HG02884 (cell line): ENCODE results near the gene CXCR2.
"Not testable (repeated sequence)": the region's sequence is repeated elsewhere in the genome, so short reads cannot be mapped to it uniquely, and the experiment has no call there.

Experiments
- ATAC-seq: cut with Tn5 transposase; IDR thresholded peaks from one replicate; pipeline ENCODE4 v1.9.1; 2021; ENCODE audit warnings: mild to moderate bottlenecking, moderate library complexity; ENCODE audit not compliant: unreplicated experiment

The CXCR2 gene

DNA sequence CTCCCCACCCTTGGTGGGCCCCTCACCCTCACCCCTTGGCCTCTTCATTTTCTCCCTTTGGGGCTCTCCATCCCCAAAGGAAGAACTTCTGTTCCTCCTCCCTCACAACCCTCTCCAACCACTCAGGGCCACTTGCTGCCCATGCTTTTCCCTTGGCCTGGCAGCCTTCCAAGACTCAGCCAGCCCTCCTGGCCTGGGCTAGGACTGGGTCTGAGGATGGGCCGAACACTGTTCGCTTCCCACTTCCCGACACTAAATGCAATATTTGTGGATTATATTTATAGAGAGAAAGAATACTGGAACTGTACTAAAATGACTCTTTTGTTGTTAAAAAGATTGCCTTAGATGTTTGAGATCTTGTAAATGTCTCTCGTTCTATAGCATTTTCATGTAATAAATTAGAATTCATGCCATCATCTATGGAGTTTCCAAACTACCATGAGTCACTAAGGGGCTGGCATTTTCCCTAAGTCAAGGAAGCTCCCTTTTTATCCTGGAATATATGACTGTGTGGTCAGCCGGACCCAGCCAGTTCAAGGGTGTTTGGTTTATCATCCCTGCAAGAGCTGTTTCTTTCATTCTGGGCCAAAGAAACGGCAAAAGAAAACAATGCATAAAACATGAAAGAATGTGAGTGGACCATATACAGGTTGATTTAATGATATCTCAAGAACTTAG, 3.8 kb downstream of the CXCR2 start:
- ATAC-seq, result no peak

GRCh38 chr2:218130377-218130776, 4.5 kb downstream of the CXCR2 start:
- no peak for ATAC-seq

- ATAC-seq, result no peak
Measured at GRCh38 chr2:218130822-218131221, 5.0 kb downstream of the CXCR2 start.

DNA sequence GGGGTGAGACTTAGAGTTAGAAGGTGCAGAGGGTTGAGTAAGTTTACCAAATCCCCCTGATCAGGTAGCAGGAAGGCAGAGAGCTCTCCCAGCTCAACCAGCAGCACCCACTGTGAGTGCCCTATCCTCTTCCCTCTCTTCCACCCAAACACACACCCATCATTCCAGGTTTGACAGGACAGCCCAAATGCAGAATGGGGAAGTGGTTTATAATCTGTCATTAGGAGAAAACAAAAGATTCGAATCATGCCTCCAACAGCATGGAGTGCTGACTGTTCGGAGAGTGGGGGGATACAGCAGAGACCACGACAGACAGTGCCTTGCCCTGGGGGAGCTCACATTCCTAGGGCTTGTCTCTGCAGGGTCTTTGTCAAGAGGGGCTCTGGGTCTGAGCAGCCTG, 11.7 kb downstream of the CXCR2 start:
- no peak for ATAC-seq

DNA sequence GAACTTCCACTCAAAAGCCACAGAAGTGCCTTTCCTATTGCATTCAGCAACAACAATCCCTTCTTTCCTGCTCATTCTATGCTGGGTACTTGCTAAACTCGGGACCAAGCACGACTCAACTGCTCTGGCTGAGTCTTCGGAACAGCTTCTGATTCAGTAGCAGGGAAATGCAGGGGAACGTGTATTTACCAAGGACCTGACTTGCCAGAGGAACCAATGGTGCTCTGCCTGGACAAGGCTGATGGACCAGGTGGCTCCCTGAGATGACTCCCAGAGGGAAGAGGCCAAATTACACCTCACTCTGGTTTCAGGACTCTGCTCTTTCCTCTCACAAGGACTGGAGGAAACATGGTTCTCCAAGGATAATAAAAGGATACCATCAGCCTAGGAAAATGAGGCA, 12.2 kb downstream of the CXCR2 start:
- no peak for ATAC-seq

DNA sequence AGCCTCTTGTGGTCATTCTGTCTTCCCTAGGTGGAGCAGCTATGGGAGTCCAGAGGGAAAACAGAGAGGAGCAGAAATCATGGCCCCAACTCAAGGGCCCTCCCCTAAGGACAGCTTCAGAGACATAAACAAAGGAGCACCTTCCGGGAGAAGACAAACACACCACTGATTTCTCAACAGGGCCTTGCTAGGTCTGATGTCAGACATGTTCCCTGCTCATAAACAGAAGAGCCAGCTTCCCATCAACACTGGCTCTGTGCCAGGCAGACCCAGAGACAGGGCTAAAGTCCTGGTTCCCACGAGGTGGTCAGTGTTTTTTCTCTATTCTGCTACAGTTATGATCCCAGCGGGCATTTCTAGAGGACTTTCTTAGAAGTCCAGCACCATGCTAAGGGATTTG, 19.3 kb downstream of the CXCR2 start:
- no peak for ATAC-seq

DNA sequence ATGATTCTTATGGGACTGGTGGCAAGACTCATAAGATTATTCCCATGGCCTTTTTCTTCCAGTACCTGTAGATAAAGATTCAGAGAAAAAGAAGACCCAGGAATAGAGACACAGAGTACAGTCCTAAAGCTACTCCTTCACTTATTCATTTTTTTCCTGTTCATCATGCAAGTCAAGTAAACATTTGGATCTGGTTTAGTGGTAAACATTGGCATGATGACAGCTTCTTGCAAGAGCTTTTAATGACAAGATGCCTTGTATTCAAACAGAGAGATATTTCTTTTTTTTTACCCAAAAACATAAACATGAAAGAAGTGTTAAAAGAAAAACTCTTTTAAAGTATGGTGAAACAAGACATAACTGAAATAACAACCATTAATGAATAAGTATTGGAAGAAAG, 20.2 kb downstream of the CXCR2 start:
- ATAC-seq, result no peak

DNA sequence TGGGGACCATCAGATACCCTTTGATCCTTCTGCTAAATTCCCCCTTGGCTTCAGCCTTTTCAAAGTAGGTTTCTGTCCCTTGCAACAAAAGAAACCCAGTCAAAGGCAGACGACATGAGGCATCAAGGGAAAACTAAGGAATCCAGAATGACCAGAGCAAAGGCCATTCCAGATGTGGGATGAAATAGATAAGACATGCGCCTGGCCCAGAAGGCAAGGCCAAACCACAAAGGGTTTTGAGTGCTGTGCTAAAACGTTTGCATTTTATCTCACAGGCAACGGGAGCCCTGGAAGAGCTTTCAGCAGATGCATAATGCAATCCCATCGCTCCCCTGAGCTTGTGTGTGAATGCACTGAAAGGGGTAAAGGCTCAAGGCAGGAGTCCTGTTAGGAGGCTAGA, 23.3 kb downstream of the CXCR2 start:
- no peak for ATAC-seq

- ATAC-seq, result no peak
Measured at GRCh38 chr2:218149848-218150440, 24.1 kb downstream of the CXCR2 start.

DNA sequence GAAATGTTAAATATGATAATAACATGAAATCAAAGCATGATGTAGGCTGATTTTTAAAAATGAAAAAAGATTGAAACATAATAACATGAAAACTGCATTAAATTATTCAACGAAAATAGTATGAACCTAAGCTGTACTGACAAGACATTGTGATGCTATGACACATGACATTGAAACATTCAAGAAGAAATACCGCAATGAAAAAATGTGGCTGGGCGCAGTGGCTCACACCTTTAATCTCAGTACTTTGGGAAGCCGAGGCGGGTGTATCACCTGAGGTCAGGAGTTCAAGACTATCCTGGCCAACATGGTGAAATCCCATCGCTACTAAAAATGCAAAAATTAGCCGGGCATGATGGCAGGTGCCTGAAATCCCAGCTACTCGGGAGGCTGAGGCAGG, 26.3 kb downstream of the CXCR2 start:
- no peak for ATAC-seq

- ATAC-seq, result no peak
Measured at GRCh38 chr2:218152777-218153176, 26.9 kb downstream of the CXCR2 start.

DNA sequence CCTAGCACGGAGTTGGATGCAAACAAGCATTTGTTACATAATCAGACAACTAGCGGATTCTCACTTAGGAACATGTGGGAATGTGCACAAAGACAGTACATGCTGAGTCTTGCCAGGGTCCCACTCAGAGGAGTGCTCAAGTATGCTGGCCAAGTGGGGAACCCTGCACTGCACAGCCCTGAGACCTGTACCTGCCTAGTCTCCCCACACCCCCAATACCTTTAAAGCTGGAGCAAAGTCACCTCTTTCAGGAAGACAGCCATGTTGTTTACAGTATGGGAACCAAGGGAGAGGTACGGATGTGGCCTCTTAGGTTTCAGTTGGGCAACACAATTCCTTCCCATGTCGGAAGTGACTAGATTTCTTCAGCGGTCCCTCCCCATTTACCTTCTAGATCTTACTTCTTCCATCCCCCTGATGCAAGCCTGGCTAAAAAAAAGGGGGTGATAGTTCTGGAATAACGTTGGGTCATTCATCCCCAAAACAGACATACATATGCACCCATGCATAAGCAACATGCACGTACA, 30.2 kb downstream of the CXCR2 start:
- no peak for ATAC-seq

DNA sequence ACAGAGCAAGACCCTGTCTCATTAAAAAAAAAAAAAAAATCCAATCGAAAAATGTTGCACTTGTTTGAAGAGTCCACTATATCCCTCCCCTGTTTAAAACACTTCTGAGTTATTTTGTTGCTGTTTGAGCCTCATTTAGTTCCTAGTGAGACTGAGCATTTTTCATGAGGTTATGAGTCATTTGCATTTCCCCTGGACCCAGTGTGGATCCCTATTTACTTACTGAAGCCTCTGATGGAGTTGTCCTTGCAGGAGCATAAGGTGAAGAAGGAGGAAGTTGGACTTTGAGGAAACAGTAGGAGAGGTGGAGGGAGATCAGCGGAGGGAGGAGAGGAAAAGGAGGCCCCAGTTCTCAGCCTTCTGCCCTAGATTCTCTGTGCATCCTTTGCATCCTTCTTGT, 35.8 kb downstream of the CXCR2 start:
- ATAC-seq, result no peak

- ATAC-seq, result no peak
Measured at GRCh38 chr2:218162814-218163213, 37.0 kb downstream of the CXCR2 start.

- no peak for ATAC-seq
Measured at GRCh38 chr2:218166791-218167190, 41.0 kb downstream of the CXCR2 start, which contains the start of gene CXCR1. Gene CXCR1 (minus strand): TSS chr2:218166962. CDS start chr2:218165211, 1,751 bp downstream.

DNA sequence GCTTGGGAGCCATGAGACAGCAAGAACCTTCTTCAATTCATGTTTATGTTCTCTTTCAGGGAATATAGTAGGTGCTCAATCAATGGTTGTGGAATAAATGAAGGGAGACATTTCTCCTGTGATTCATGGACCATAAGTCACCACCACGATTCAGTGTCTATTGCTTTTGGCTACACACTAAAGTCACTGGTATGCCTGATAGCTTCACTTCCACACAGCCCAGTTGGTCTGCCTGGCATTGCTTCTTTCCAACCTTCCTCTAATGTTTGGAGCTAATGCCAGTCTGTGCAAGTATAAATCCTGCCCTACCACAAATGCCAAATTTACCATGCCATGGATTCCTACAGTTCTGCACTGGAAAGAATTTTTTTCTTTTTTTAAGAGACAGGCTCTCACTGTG, 42.2 kb downstream of the CXCR2 start:
- ATAC-seq, result no peak

DNA sequence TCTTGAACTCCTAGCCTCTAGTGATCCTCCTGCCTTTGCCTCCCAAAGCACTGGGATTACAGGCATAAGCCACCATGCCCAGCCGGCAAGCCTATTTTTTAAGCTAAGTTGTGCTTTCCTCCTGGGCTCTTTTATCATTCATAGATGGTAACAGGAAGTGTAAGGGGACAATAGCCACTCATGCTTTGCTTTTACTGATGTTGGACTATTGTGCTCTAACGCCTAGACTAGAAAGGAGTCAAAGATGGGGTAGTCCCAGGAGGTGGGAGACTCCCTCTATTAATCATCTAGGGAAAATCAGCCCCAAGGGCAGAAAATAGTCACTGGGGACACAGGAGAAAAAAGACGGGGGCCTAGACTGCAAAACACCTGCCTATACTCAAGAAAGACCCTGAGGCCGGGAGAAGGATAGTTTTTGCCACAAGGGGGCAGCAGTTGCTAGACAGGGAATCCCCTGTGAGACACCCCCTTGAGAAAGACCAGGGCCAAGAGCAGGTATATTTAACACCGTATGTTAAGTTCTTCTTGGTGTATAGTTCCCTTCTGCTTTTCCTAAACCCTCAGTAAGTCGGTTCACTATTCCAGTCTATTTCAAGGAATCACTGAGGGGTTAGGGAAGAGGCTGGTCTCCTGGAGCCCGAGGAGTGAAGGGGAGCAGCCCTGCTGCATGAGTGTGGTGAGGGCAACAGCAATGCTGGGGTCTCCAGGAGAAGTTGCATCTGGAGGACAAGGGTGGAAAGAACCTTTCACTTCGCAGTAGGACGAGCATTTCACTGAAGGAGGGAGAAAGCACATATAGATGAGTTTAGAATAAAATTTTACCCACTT, 43.0 kb downstream of the CXCR2 start:
- ATAC-seq, result no peak

- ATAC-seq, result no peak
Measured at GRCh38 chr2:218169757-218170546, 44.1 kb downstream of the CXCR2 start.

DNA sequence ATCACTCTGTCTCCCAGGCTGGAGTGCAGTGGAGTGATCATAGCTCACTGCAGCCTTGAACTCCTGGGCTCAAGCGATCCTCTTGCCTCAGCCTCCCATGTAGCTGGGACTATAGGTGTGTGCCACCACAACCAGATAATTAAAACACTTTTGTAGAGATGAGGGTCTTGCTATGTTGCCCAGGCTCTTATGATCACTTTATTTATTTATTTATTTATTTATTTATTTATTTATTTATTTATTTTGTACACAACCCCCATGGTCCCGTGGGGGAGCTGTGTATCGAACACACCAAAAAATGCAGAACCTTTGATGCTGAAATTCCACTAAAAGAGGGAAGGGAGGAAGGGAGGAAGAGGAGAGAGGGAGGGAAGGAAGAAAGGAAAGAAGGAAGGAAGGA, 45.9 kb downstream of the CXCR2 start:
- not testable (repeated sequence) for ATAC-seq

DNA sequence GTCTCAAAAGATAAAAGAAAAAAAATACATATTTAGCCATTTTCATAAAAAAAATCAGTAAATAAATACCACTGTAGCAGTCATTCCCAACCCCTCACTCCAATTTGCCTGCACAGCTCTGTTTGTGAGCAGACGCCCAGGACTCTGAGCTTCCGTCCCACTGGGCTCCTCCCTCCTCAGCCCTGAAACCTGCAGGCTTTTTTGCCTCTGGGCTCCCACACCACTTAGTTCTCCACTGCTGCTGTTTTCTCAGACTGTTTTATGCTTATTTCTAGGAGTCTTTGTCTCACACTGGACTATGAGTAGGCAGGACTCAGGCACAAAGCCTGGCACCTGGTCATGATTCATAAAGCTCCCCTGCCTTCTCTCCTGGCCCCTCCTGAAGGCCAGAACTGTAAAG, 47.0 kb downstream of the CXCR2 start:
- ATAC-seq, result no peak

- ATAC-seq, result no peak
Measured at GRCh38 chr2:218179782-218180181, 54.0 kb downstream of the CXCR2 start.
